HepG2 (cell line): ENCODE results near the gene TPST2. TPM values are rescaled to one million over a fixed set of nuclear protein-coding genes. Genes with fewer than 3 reads are reported as not detected.
A peak's percentile ranks its signal among the peaks of the same experiment; 100 is the strongest.

Experiments
- ARNTL ChIP-seq: sonication (generic); formaldehyde crosslinking; IDR thresholded peaks from 2 replicates; pipeline ENCODE4 v1.4.0; 2020; ENCODE audit warnings: mild to moderate bottlenecking, missing genetic modification reagents
- CENPX ChIP-seq: sonication (generic); formaldehyde crosslinking; IDR thresholded peaks from 2 replicates; pipeline ENCODE4 v1.9.0; 2021; ENCODE audit warnings: mild to moderate bottlenecking, missing genetic modification reagents, moderate library complexity
- ELF4 ChIP-seq: sonication (generic); formaldehyde crosslinking; IDR thresholded peaks from 2 replicates; pipeline ENCODE4 v1.5.0; 2020; ENCODE audit warnings: missing genetic modification reagents, mild to moderate bottlenecking, moderate library complexity, borderline replicate concordance
- FIP1L1 ChIP-seq: fragments of 200-400 bp; formaldehyde crosslinking; IDR thresholded peaks from 2 replicates; pipeline ENCODE4 v1.6.1; 2018; ENCODE audit warnings: low read depth, mild to moderate bottlenecking, low read length, moderate library complexity, borderline replicate concordance; ENCODE audit not compliant: insufficient read depth
- HCFC1 ChIP-seq: fragments of 150-350 bp; IDR thresholded peaks from 2 replicates; pipeline ENCODE4 v1.6.1; 2014; ENCODE audit warnings: low read depth, low read length
- HNRNPH1 ChIP-seq: fragments of 200-400 bp; formaldehyde crosslinking; optimal IDR thresholded peaks from 2 replicates; pipeline ENCODE3; 2017; ENCODE audit warnings: mild to moderate bottlenecking, low read depth, low read length
- HOXA9 ChIP-seq: sonication (generic); formaldehyde crosslinking; IDR thresholded peaks from 2 replicates; pipeline ENCODE4 v1.8.1; 2022; ENCODE audit warnings: missing genetic modification reagents, mild to moderate bottlenecking, moderate library complexity, borderline replicate concordance
- MEIS1 ChIP-seq: sonication (generic); formaldehyde crosslinking; IDR thresholded peaks from 2 replicates; pipeline ENCODE4 v1.9.0; 2021; ENCODE audit warnings: mild to moderate bottlenecking, missing genetic modification reagents, moderate library complexity, borderline replicate concordance
- NFKBIZ ChIP-seq: IDR thresholded peaks from 2 replicates; pipeline ENCODE4 v1.6.1; 2018; ENCODE audit warnings: missing genetic modification reagents, missing compliant biosample characterization
- NR1H2 ChIP-seq: sonication (generic); formaldehyde crosslinking; IDR thresholded peaks from 2 replicates; pipeline ENCODE4 v1.8.1; 2022; ENCODE audit warnings: low read depth, missing genetic modification reagents, borderline replicate concordance
- PCBP2 ChIP-seq: fragments of 200-400 bp; formaldehyde crosslinking; optimal IDR thresholded peaks from 2 replicates; pipeline ENCODE3; 2018; ENCODE audit warnings: low read length, low read depth; ENCODE audit not compliant: poor library complexity, severe bottlenecking
- REL ChIP-seq: sonication (generic); formaldehyde crosslinking; conservative IDR thresholded peaks from 2 replicates; pipeline ENCODE4 v1.8.0; 2022; ENCODE audit warnings: mild to moderate bottlenecking, missing genetic modification reagents, moderate library complexity
- SMAD1 ChIP-seq: sonication (generic); formaldehyde crosslinking; IDR thresholded peaks from 2 replicates; pipeline ENCODE4 v1.4.0; 2020; ENCODE audit warnings: missing genetic modification reagents, low read depth, mild to moderate bottlenecking, borderline replicate concordance
- ZBTB1 ChIP-seq: sonication (generic); formaldehyde crosslinking; IDR thresholded peaks from 2 replicates; pipeline ENCODE4 v1.4.0; 2020; ENCODE audit warnings: missing genetic modification reagents, borderline replicate concordance
- ZEB1 ChIP-seq: IDR thresholded peaks from 2 replicates; pipeline ENCODE4 v1.6.1; 2012; ENCODE audit warnings: mild to moderate bottlenecking, low read depth, inconsistent platforms; ENCODE audit not compliant: insufficient replicate concordance
- ZNF354B ChIP-seq: sonication (generic); formaldehyde crosslinking; IDR thresholded peaks from 2 replicates; pipeline ENCODE4 v1.8.0; 2022; ENCODE audit warnings: mild to moderate bottlenecking, missing genetic modification reagents
- ZNF598 ChIP-seq: sonication (generic); formaldehyde crosslinking; IDR thresholded peaks from 2 replicates; pipeline ENCODE4 v1.5.1; 2020; ENCODE audit warnings: mild to moderate bottlenecking, missing genetic modification reagents, borderline replicate concordance
- ZNF782 ChIP-seq: sonication (generic); formaldehyde crosslinking; IDR thresholded peaks from 2 replicates; pipeline ENCODE4 v1.4.0; 2020; ENCODE audit warnings: missing genetic modification reagents, mild to moderate bottlenecking, borderline replicate concordance
- polyA plus RNA-seq, 8 experiments: library from polyadenylated mRNA; depleted of rRNA in 3 of 8; stranded (reverse) in 7 of 8; unstranded in 1 of 8; fragments of >200 nt; fragmentation: Illumina TruSeq in 4 of 8; extraction: Trizol in 4 of 8; gene quantifications; 2 replicates each; pipeline versions ENCODE4 v1.2.1 to v1.2.3, GENCODE V29; 2011 to 2016; ENCODE audit warnings: low read depth in 4 of 8, missing spikeins in 1 of 8, mixed read lengths in 1 of 8; ENCODE audit not compliant: insufficient read depth in 1 of 8
- total RNA-seq, 5 experiments: library from RNA; depleted of rRNA; stranded (reverse); fragments of >200 nt; fragmentation: Illumina TruSeq; extraction: Trizol; gene quantifications; 2 replicates each; pipeline ENCODE4 v1.2.3, GENCODE V29; 2016; ENCODE audit warnings: low read depth in 1 of 5
- TF ChIP-seq, protein P1 (sequence below): sonication (generic); formaldehyde crosslinking; IDR thresholded peaks from 2 replicates; pipeline ENCODE4 v1.9.0; 2021; ENCODE audit warnings: missing genetic modification reagents, borderline replicate concordance
- TF ChIP-seq, protein P2 (sequence below): sonication (generic); formaldehyde crosslinking; IDR thresholded peaks from 2 replicates; pipeline ENCODE4 v1.5.0; 2020; ENCODE audit warnings: missing genetic modification reagents, mild to moderate bottlenecking, borderline replicate concordance
- TF ChIP-seq, protein P3 (sequence below): IDR thresholded peaks from 2 replicates; pipeline ENCODE4 v1.6.1; 2012; ENCODE audit warnings: inconsistent platforms
- TF ChIP-seq, protein P4 (sequence below): sonication (generic); formaldehyde crosslinking; IDR thresholded peaks from 2 replicates; pipeline ENCODE4 v1.8.0; 2022; ENCODE audit warnings: mild to moderate bottlenecking, missing genetic modification reagents
- TF ChIP-seq, protein P5 (sequence below): IDR thresholded peaks from 2 replicates; pipeline ENCODE4 v1.6.1; 2016; ENCODE audit warnings: low read depth, control low read depth

The TPST2 gene
- total and polyA plus RNA-seq, 2 of the 13 experiments (the other 11 are each of a cell fraction or from before 2014, with no cell fraction given): 15.2 to 23.8 TPM

DNA sequence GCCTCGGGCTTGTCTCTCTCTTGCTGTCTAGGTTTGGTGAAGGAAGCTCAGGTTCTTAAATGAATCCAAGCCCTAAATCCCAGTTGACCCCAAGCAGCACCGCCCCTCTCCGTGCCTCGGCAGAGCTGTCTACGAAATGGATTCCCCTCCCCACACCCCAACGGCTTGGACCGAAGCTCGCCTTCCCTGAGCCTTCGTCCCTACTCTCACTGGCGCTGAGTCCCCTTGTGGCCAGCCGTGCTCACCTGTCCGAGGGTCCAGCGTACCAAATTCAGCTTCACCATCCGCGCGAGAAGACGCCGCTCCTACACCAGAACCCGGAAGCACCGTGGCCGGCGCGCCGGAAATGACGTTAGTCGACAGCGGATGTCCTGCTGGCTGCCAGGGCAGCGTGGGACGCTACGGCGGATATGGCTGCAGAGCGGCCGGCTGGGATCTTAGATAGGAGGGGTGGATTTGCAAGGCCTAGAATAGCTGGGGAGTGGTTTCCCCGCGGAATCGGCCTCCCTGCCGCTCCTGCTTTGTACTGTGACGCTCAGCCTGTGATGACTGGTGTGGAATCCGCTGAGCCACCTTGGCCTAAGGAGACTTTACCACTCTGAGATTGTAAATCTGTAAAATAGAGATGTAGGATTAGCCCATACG, 77.7 kb downstream of the TPST2 start, which contains the start of gene TFIP11 (continued):
- TF ChIP-seq REL (CRISPR knock-in tag): no peak
- TF ChIP-seq HOXA9 (CRISPR knock-in tag): no peak
- no peak for TF ChIP-seq ZBTB1
- no peak for TF ChIP-seq PCBP2
- peak; percentile 56; the same call in 1 of the 2 replicates for TF ChIP-seq SMAD1
- TF ChIP-seq HNRNPH1: no peak
- no peak for TF ChIP-seq ZNF354B (CRISPR knock-in tag)
- TF ChIP-seq, protein P1, sequence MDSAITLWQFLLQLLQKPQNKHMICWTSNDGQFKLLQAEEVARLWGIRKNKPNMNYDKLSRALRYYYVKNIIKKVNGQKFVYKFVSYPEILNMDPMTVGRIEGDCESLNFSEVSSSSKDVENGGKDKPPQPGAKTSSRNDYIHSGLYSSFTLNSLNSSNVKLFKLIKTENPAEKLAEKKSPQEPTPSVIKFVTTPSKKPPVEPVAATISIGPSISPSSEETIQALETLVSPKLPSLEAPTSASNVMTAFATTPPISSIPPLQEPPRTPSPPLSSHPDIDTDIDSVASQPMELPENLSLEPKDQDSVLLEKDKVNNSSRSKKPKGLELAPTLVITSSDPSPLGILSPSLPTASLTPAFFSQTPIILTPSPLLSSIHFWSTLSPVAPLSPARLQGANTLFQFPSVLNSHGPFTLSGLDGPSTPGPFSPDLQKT (CRISPR knock-in tag): no peak
- TF ChIP-seq, protein P2, sequence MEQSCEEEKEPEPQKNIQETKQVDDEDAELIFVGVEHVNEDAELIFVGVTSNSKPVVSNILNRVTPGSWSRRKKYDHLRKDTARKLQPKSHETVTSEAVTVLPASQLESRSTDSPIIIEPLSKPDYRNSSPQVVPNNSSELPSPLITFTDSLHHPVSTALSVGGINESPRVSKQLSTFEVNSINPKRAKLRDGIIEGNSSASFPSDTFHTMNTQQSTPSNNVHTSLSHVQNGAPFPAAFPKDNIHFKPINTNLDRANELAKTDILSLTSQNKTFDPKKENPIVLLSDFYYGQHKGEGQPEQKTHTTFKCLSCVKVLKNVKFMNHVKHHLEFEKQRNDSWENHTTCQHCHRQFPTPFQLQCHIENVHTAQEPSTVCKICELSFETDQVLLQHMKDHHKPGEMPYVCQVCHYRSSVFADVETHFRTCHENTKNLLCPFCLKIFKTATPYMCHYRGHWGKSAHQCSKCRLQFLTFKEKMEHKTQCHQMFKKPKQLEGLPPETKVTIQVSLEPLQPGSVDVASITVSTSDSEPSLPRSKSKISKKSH (CRISPR knock-in tag): peak; percentile 94
- peak; percentile 77 for TF ChIP-seq HCFC1
- TF ChIP-seq FIP1L1: no peak
- TF ChIP-seq NR1H2 (CRISPR knock-in tag): no peak
- no peak for TF ChIP-seq CENPX
- TF ChIP-seq NFKBIZ: no peak
- TF ChIP-seq MEIS1: peak; percentile 90; the same call in 1 of the 2 replicates
- peak; percentile 85 for TF ChIP-seq ZNF598
- TF ChIP-seq, protein P3, sequence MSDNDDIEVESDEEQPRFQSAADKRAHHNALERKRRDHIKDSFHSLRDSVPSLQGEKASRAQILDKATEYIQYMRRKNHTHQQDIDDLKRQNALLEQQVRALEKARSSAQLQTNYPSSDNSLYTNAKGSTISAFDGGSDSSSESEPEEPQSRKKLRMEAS: peak; percentile 92
- TF ChIP-seq, protein P4, sequence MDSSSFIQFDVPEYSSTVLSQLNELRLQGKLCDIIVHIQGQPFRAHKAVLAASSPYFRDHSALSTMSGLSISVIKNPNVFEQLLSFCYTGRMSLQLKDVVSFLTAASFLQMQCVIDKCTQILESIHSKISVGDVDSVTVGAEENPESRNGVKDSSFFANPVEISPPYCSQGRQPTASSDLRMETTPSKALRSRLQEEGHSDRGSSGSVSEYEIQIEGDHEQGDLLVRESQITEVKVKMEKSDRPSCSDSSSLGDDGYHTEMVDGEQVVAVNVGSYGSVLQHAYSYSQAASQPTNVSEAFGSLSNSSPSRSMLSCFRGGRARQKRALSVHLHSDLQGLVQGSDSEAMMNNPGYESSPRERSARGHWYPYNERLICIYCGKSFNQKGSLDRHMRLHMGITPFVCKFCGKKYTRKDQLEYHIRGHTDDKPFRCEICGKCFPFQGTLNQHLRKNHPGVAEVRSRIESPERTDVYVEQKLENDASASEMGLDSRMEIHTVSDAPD: peak; percentile 30; the same call in 1 of the 2 replicates
- TF ChIP-seq ARNTL (CRISPR knock-in tag): no peak
- peak; percentile 94; the same call in 1 of the 2 replicates for TF ChIP-seq ELF4 (CRISPR knock-in tag)
- 0 out of 2 replicates have a peak, but pooled peaks have one; percentile 60 for TF ChIP-seq ZNF782
- TF ChIP-seq ZEB1: no peak
- TF ChIP-seq, protein P5, sequence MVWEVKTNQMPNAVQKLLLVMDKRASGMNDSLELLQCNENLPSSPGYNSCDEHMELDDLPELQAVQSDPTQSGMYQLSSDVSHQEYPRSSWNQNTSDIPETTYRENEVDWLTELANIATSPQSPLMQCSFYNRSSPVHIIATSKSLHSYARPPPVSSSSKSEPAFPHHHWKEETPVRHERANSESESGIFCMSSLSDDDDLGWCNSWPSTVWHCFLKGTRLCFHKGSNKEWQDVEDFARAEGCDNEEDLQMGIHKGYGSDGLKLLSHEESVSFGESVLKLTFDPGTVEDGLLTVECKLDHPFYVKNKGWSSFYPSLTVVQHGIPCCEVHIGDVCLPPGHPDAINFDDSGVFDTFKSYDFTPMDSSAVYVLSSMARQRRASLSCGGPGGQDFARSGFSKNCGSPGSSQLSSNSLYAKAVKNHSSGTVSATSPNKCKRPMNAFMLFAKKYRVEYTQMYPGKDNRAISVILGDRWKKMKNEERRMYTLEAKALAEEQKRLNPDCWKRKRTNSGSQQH (CRISPR knock-in tag): peak; percentile 86
